Measurements from ENCODE around the gene FRMD4A.

- TF ChIP-seq POLR2A (IDR thresholded peaks at IDR 0.05; ENCODE audit: low read depth, low read length): no peak
- no peak for TF ChIP-seq TAF1 (IDR thresholded peaks at IDR 0.05; ENCODE audit: low read depth, low read length)
- TF ChIP-seq POLR2AphosphoS5 (IDR thresholded peaks at IDR 0.05; ENCODE audit: low read depth, low read length): no peak
- no peak for TF ChIP-seq PAX5 (IDR thresholded peaks at IDR 0.05; ENCODE audit: insufficient read depth, low read length, severe bottlenecking)
Observed at GRCh38 chr10:14077430-14077829, 253.3 kb downstream of the FRMD4A start.
